Ascending aorta (tissue), 2 donors: ENCODE data around the gene B4GALT7. TPM values are rescaled to one million over a fixed set of nuclear protein-coding genes. Genes with fewer than 3 reads are reported as not detected.
"Not testable (repeated sequence)": the region's sequence is repeated elsewhere in the genome, so short reads cannot be mapped to it uniquely, and the experiment has no call there.

Experiments
- DNase-seq, 2 donors: peaks; one replicate each; pipeline ENCODE4 v3.0.0-alpha.2; 2019; ENCODE audit warnings: low spot score in 2 of 2
- H3K27ac ChIP-seq, 2 donors: fragments of 200-600 bp; sonication (generic); one replicate each; pipeline ENCODE4 v1.5.1; 2016 to 2017; ENCODE audit warnings: mild to moderate bottlenecking in 1 of 2
- H3K27me3 ChIP-seq: fragments of 200-600 bp; sonication (generic); one replicate; pipeline ENCODE4 v1.5.1; 2017
- H3K36me3 ChIP-seq, 2 donors: fragments of 200-600 bp; sonication (generic); one replicate each; pipeline ENCODE4 v1.5.1; 2016
- H3K4me1 ChIP-seq, 2 donors: fragments of 200-600 bp; sonication (generic); one replicate each; pipeline ENCODE4 v1.5.1; 2016 to 2017; ENCODE audit warnings: mild to moderate bottlenecking in 1 of 2
- H3K4me3 ChIP-seq, 2 donors: fragments of 200-600 bp; sonication (generic); one replicate each; pipeline ENCODE4 v1.5.1; 2016 to 2017; ENCODE audit warnings: mild to moderate bottlenecking in 1 of 2
- H3K9me3 ChIP-seq, 2 donors: fragments of 200-600 bp; sonication (generic); one replicate each; pipeline ENCODE4 v1.5.1; 2016
- intact Hi-C: fragments of 100-400 bp; cut with DNase I; formaldehyde crosslinking; loops from one replicate; pipeline ENCODE4 v1.15.1; 2023
- total RNA-seq: library from RNA; depleted of rRNA; stranded (reverse); fragments of >200 nt; gene quantifications from one replicate; pipeline ENCODE4 v1.1.0, GENCODE V29; 2016
- TF ChIP-seq, protein P1 (sequence below), 3 experiments: fragments of 200-600 bp in 2 of 3; fragments of 450-650 bp in 1 of 3; sonication (generic) in 2 of 3; IDR thresholded peaks; one replicate each; pipeline ENCODE4 v1.5.1; 2016 to 2019; ENCODE audit warnings: antibody characterized with exemption in 3 of 3, mild to moderate bottlenecking in 1 of 3, moderate library complexity in 1 of 3

Gene B4GALT7
- total RNA-seq, 1 donor from 2014 or later, result 25.7 TPM

DNA sequence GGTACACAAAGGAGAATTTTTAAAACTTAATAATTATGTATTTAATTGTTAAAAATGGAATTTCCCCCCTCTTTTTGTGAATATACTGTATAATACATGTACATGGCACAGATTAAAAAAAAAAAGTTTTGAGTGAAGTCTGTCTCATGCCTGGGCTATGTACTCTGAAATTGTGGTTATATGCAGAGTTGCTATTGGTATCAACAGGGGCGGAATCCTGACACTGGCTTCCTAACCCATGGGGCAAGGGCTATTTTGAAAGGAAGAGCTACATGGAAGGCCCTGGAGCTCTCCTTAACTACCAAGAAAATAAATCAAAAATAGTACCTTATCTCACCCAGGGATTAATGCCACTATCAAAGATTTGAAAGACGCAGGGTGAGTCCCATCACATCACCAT lies 44.7 kb upstream of the B4GALT7 start:
- Histone ChIP-seq H3K27ac (no peak overlapping the region), H3K9me3 (no peaks in the 10 kb centered on the region), H3K27me3 (no peaks in the 10 kb centered on the region), H3K4me1 (peaks cover 8 to 27% of the 10 kb centered on the region in 2 donors), H3K36me3 (peaks cover 4 to 14% of the 10 kb centered on the region in 2 donors), H3K4me3 (peak overlapping the region; percentile 53 to 87)
- intact Hi-C loops, result loop anchor here (2.0 kb wide), 2 partner anchors 38 kb away; partner anchors contain the start of genes DDX41 and TMED9
- TF ChIP-seq, protein P1, sequence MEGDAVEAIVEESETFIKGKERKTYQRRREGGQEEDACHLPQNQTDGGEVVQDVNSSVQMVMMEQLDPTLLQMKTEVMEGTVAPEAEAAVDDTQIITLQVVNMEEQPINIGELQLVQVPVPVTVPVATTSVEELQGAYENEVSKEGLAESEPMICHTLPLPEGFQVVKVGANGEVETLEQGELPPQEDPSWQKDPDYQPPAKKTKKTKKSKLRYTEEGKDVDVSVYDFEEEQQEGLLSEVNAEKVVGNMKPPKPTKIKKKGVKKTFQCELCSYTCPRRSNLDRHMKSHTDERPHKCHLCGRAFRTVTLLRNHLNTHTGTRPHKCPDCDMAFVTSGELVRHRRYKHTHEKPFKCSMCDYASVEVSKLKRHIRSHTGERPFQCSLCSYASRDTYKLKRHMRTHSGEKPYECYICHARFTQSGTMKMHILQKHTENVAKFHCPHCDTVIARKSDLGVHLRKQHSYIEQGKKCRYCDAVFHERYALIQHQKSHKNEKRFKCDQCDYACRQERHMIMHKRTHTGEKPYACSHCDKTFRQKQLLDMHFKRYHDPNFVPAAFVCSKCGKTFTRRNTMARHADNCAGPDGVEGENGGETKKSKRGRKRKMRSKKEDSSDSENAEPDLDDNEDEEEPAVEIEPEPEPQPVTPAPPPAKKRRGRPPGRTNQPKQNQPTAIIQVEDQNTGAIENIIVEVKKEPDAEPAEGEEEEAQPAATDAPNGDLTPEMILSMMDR (IDR thresholded peaks at IDR 0.05), result no peak
- no peak for DNase-seq

DNA sequence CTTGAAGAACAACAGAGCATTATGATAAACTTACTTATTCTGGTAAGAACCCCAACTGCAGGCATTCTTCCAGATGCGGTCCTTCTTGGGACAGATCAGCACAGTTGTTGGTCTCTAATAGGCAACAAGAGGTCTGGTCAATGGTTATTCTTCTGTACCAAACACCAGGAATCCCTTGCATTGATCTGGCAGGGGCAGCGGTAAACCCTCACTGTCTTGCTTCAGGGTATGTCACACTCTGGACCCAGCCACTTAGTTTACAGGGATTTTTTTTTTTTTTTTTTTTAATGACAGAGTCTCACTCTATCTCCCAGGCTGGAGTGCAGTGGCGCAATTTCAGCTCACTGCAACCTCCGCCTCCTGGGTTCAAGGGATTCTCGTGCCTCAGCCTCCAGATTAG lies 44.3 kb upstream of the B4GALT7 start:
- Histone ChIP-seq H3K4me1 (peaks cover 8 to 23% of the 10 kb centered on the region in 2 donors), H3K27ac (no peak overlapping the region), H3K27me3 (no peaks in the 10 kb centered on the region), H3K9me3 (no peaks in the 10 kb centered on the region), H3K4me3 (no peak overlapping the region), H3K36me3 (peaks cover under 1 to 13% of the 10 kb centered on the region in 2 donors)
- TF ChIP-seq, protein P1 (IDR thresholded peaks at IDR 0.05), result no peak
- intact Hi-C loops, result loop anchor here (2.0 kb wide), 2 partner anchors 37 to 39 kb away; partner anchors contain the start of genes DDX41 and TMED9
- no peak for DNase-seq

DNA sequence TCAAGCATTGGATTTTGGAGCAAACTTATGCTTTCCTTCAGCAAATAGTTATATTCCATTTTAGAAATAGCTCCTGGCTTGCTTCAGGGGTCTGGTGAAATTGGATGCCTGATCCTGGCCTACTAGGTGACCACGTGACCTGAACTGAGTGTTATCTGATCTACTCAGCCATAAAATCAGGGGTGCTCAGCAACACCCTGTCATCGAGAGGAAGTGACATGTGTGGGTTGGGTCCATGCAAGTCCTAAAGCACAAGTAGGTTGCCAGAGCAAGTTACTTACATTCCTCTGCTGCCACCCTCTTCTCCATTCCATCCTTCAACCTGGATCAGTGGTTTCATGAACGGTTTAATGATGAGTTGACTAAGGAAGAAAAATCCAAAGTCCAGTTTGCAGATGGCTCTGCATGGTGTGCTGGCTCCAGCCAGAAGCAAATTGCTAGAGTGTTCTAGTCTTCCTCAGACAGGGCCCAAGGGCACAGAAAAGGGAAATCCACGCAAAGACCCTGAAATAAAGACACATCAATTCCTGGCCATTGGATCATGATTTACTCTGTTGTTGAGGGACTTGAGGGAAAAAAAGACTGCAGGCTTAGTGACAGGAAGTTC lies 42.8 kb upstream of the B4GALT7 start:
- H3K4me3 ChIP-seq, result no peak overlapping the region
- H3K4me1 ChIP-seq, result peaks cover 8 to 15% of the 10 kb centered on the region in 2 donors
- H3K36me3 ChIP-seq, result peaks cover 0 to 8% of the 10 kb centered on the region in 2 donors
- intact Hi-C loops, result no loop called here
- TF ChIP-seq, protein P1 (IDR thresholded peaks at IDR 0.05), result no peak
- no peaks in the 10 kb centered on the region for H3K27me3 ChIP-seq
- no peak for DNase-seq
- no peak overlapping the region for H3K27ac ChIP-seq
- no peaks in the 10 kb centered on the region for H3K9me3 ChIP-seq

DNA sequence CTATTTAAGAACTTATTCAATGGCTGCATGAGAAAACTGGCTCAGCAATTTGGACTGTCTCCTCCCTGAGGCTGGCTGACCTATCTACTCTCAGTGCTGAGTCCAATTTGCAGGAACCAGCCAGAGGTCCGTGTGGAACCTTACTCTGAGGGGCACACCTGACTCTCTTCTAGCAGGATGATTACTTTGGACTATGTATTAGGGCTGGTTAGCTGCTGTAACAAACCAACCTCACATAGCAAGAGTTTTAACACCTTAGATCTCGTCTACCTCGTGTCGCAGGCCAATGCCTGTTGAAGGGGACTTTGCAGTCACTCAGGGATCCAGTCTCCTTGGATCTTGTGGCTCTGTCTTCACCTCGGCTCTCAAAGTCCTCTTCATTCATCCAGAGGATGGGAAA lies 42.1 kb upstream of the B4GALT7 start:
- intact Hi-C loops, result no loop called here
- TF ChIP-seq, protein P1 (IDR thresholded peaks at IDR 0.05), result no peak
- Histone ChIP-seq H3K9me3 (no peaks in the 10 kb centered on the region), H3K36me3 (peaks cover 0 to 2% of the 10 kb centered on the region in 2 donors), H3K27me3 (no peaks in the 10 kb centered on the region), H3K4me3 (no peak overlapping the region), H3K27ac (no peak overlapping the region), H3K4me1 (peaks cover 3 to 9% of the 10 kb centered on the region in 2 donors)
- DNase-seq, result no peak

DNA sequence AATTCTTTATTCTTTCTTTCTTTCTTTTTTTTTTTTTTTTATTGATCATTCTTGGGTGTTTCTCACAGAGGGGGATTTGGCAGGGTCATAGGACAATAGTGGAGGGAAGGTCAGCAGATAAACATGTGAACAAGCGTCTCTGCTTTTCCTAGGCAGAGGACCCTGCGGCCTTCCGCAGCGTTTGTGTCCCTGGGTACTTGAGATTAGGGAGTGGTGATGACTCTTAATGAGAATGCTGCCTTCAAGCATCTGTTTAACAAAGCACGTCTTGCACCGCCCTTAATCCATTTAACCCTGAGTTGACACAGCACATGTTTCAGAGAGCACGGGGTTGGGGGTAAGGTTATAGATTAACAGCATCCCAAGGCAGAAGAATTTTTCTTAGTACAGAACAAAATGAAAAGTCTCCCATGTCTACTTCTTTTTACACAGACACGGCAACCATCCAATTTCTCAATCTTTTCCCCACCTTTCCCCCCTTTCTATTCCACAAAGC lies 40.4 kb upstream of the B4GALT7 start:
- H3K4me1 ChIP-seq, H3K27ac ChIP-seq, H3K27me3 ChIP-seq, DNase-seq, H3K36me3 ChIP-seq, intact Hi-C loops, H3K9me3 ChIP-seq, H3K4me3 ChIP-seq: not testable (repeated sequence)

DNA sequence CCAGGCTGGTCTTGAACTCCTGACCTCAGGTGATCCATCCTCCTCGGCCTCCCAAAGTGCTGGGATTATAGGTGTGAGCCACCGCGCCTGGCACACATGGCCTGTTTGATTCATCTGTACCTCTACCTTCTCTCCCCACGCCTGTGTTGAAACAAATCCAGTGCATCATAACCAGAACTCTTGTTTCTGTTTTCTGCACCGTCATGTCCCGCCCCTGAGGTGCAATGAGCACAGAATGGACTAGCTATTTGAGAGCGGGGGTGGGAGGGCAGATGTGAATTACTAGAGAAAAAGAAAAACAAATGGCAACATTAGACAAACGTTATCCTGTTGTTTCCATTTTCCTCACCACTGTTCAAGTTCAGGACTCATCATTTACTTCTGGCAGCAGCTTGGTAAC lies 34.9 kb upstream of the B4GALT7 start:
- TF ChIP-seq, protein P1 (IDR thresholded peaks at IDR 0.05), result no peak
- H3K9me3 ChIP-seq, result no peaks in the 10 kb centered on the region
- H3K4me3 ChIP-seq, result no peak overlapping the region
- no peak overlapping the region for H3K27ac ChIP-seq
- no peaks in the 10 kb centered on the region for H3K27me3 ChIP-seq
- no peaks in the 10 kb centered on the region for H3K4me1 ChIP-seq
- no peaks in the 10 kb centered on the region for H3K36me3 ChIP-seq
- intact Hi-C loops, result no loop called here
- no peak for DNase-seq
